Common myeloid progenitor, CD34-positive (primary cell): ENCODE measurements around the gene FN1.

Source experiments
- CTCF ChIA-PET: fragments of 350-600 bp; sonication (Branson Sonifier 250); formaldehyde crosslinking; loops from one replicate; lab custom pipeline; 2021; ENCODE audit warnings: antibody characterized with exemption; lab: Charles Lee
- POLR2A ChIA-PET: fragments of 350-600 bp; sonication (Branson Sonifier 250); formaldehyde crosslinking; loops from one replicate; lab custom pipeline; 2021; ENCODE audit warnings: antibody characterized with exemption; lab: Charles Lee
- DNase-seq, 3 donors: peaks; one replicate each; pipeline versions ENCODE4 v3.0.0 to v3.0.0-alpha.2; 2013
- H3K27ac ChIP-seq, 2 experiments: 1 replicate in 1 of 2; 2 replicates in 1 of 2; pipeline ENCODE4 v1.7.0; 2013; ENCODE audit warnings: inconsistent platforms in 2 of 2, low read length in 2 of 2, mild to moderate bottlenecking in 2 of 2, low read depth in 1 of 2, moderate library complexity in 1 of 2; ENCODE audit not compliant: severe bottlenecking in 2 of 2, insufficient read depth in 1 of 2, poor library complexity in 1 of 2
- H3K27me3 ChIP-seq, 5 experiments: replicated peaks in 2 of 5; 1 replicate in 3 of 5; 2 replicates in 2 of 5; pipeline versions ENCODE4 v1.6.1 to v1.7.0; 2013; ENCODE audit warnings: low read length in 4 of 5, mild to moderate bottlenecking in 2 of 5, moderate library complexity in 2 of 5, inconsistent platforms in 1 of 5; ENCODE audit not compliant: insufficient read depth in 5 of 5, control insufficient read depth in 4 of 5
- H3K36me3 ChIP-seq, 4 experiments: 1 replicate in 2 of 4; 2 replicates in 2 of 4; pipeline versions ENCODE4 v1.6.1 to v1.7.0; 2013; ENCODE audit warnings: low read length in 3 of 4, control low read depth in 1 of 4, mild to moderate bottlenecking in 1 of 4; ENCODE audit not compliant: control insufficient read depth in 4 of 4, insufficient read depth in 4 of 4
- H3K4me1 ChIP-seq, 4 experiments: 1 replicate in 3 of 4; 2 replicates in 1 of 4; pipeline versions ENCODE4 v1.6.1 to v1.7.1; 2013; ENCODE audit warnings: low read length in 3 of 4, mild to moderate bottlenecking in 3 of 4, control low read depth in 1 of 4, inconsistent platforms in 1 of 4, moderate library complexity in 1 of 4; ENCODE audit not compliant: control insufficient read depth in 4 of 4, insufficient read depth in 4 of 4; ENCODE audit errors: control extremely low read depth in 1 of 4
- H3K4me3 ChIP-seq, 7 experiments: 1 replicate in 4 of 7; 2 replicates in 3 of 7; pipeline versions ENCODE4 v1.5.1 to v1.7.0; 2013; ENCODE audit warnings: mild to moderate bottlenecking in 7 of 7, low read length in 6 of 7, moderate library complexity in 6 of 7, inconsistent platforms in 2 of 7, low read depth in 2 of 7, control low read depth in 1 of 7; ENCODE audit not compliant: insufficient read depth in 4 of 7, control insufficient read depth in 1 of 7; ENCODE audit errors: extremely low read depth in 1 of 7
- H3K9me3 ChIP-seq, 5 experiments: 1 replicate in 4 of 5; 2 replicates in 1 of 5; pipeline versions ENCODE4 v1.6.1 to v1.7.1; 2013; ENCODE audit warnings: low read length in 4 of 5, mild to moderate bottlenecking in 2 of 5, inconsistent platforms in 1 of 5, low read depth in 1 of 5, moderate library complexity in 1 of 5; ENCODE audit not compliant: control insufficient read depth in 4 of 5, insufficient read depth in 2 of 5; ENCODE audit errors: control extremely low read depth in 1 of 5
- WGBS: methylation state at CpG from one replicate; pipeline ENCODE4 v1.1.5; 2013; ENCODE audit not compliant: insufficient coverage; 5-methylcytosine and 5-hydroxymethylcytosine counted together

Gene FN1

GRCh38 chr2:215452725-215453124, 16.9 kb upstream of the FN1 start:
- no peak overlapping the region for H3K27ac ChIP-seq
- H3K4me3 ChIP-seq, result no peak overlapping the region
- H3K4me1 ChIP-seq, result no peaks in the 10 kb centered on the region
- ChIA-PET POLR2A (no interaction called here), CTCF (interaction anchor here (0.9 to 1.8 kb wide), 5 partner anchors 10 to 479 kb away, joined by 3 to 5 read pairs (median 3); no protein-coding TSS in a partner anchor)
- no peak for DNase-seq
- H3K36me3 ChIP-seq, result no peaks in the 10 kb centered on the region
- H3K9me3 ChIP-seq, result no peaks in the 10 kb centered on the region
- 97% methylated on average over 3 of the region's 5 CpGs for WGBS
- H3K27me3 ChIP-seq, result peaks cover 0 to 4% (median 0%) of the 10 kb centered on the region in 5 experiments

- Histone ChIP-seq H3K27me3 (peaks cover 0 to 4% (median 0%) of the 10 kb centered on the region in 5 experiments), H3K4me3 (no peak overlapping the region), H3K36me3 (no peaks in the 10 kb centered on the region), H3K27ac (no peak overlapping the region), H3K9me3 (no peaks in the 10 kb centered on the region), H3K4me1 (no peaks in the 10 kb centered on the region)
- DNase-seq, result no peak
- POLR2A ChIA-PET, result no interaction called here
- 91% methylated on average over 5 of the region's 6 CpGs for WGBS
- CTCF ChIA-PET, result interaction anchor here (0.5 to 1.7 kb wide), 6 partner anchors 8 to 470 kb away, joined by 3 to 5 read pairs (median 3); no protein-coding TSS in a partner anchor
Measured at GRCh38 chr2:215451012-215451756, 15.3 kb upstream of the FN1 start.

- Histone ChIP-seq H3K36me3 (no peaks in the 10 kb centered on the region), H3K4me1 (no peaks in the 10 kb centered on the region), H3K27me3 (peaks cover 0 to 4% (median 0%) of the 10 kb centered on the region in 5 experiments), H3K27ac (no peak overlapping the region), H3K9me3 (no peaks in the 10 kb centered on the region), H3K4me3 (no peak overlapping the region)
- ChIA-PET POLR2A (no interaction called here), CTCF (no interaction called here)
- 100% methylated on average over 1 of the region's 4 CpGs for WGBS
- no peak for DNase-seq
Measured at GRCh38 chr2:215450188-215451011, 14.5 kb upstream of the FN1 start.

- DNase-seq, result no peak
- CTCF ChIA-PET, result no interaction called here
- Histone ChIP-seq H3K27ac (no peak overlapping the region), H3K36me3 (no peaks in the 10 kb centered on the region), H3K4me3 (no peak overlapping the region), H3K27me3 (peaks cover 0 to 7% (median 0%) of the 10 kb centered on the region in 5 experiments), H3K4me1 (no peaks in the 10 kb centered on the region), H3K9me3 (no peaks in the 10 kb centered on the region)
- POLR2A ChIA-PET, result no interaction called here
- 88% methylated on average over 3 of the region's 3 CpGs for WGBS
Measured at GRCh38 chr2:215447673-215448081, 11.8 kb upstream of the FN1 start.

GRCh38 chr2:215447056-215447455, 11.2 kb upstream of the FN1 start:
- Histone ChIP-seq H3K4me1 (no peaks in the 10 kb centered on the region), H3K9me3 (no peaks in the 10 kb centered on the region), H3K27ac (no peak overlapping the region), H3K27me3 (peaks cover 0 to 11% (median 0%) of the 10 kb centered on the region in 5 experiments), H3K4me3 (no peak overlapping the region), H3K36me3 (no peaks in the 10 kb centered on the region)
- POLR2A ChIA-PET, result interaction anchor here (0.6 kb wide), 1 partner anchor 366 kb away, joined by 3 read pairs; no protein-coding TSS in a partner anchor
- no peak for DNase-seq
- 83% methylated on average over 1 of the region's 2 CpGs for WGBS
- CTCF ChIA-PET, result interaction anchor here (0.6 kb wide), 1 partner anchor 486 kb away, joined by 3 read pairs; no protein-coding TSS in a partner anchor

GRCh38 chr2:215442401-215442787, 6.5 kb upstream of the FN1 start:
- no peak overlapping the region for H3K4me3 ChIP-seq
- H3K4me1 ChIP-seq, result no peaks in the 10 kb centered on the region
- H3K36me3 ChIP-seq, result no peaks in the 10 kb centered on the region
- DNase-seq, result no peak
- no peaks in the 10 kb centered on the region for H3K9me3 ChIP-seq
- WGBS, result 13% methylated on average over 5 of the region's 5 CpGs
- ChIA-PET CTCF (interaction anchor here (0.7 kb wide), 1 partner anchor 9 kb away, joined by 3 read pairs; no protein-coding TSS in a partner anchor), POLR2A (no interaction called here)
- peaks cover 8 to 46% (median 15%) of the 10 kb centered on the region in 5 experiments for H3K27me3 ChIP-seq
- no peak overlapping the region for H3K27ac ChIP-seq
